Measurements from ENCODE around the gene BBS9. TPM values are rescaled to one million over a fixed set of nuclear protein-coding genes. Genes with fewer than 3 reads are reported as not detected.

BBS9 gene
- total and polyA plus RNA-seq, 9 of the 15 experiments (the other 6 are each of a cell fraction or from before 2014, with no cell fraction given) = 0.77 to 3.3 (median 2.4) TPM

DNA sequence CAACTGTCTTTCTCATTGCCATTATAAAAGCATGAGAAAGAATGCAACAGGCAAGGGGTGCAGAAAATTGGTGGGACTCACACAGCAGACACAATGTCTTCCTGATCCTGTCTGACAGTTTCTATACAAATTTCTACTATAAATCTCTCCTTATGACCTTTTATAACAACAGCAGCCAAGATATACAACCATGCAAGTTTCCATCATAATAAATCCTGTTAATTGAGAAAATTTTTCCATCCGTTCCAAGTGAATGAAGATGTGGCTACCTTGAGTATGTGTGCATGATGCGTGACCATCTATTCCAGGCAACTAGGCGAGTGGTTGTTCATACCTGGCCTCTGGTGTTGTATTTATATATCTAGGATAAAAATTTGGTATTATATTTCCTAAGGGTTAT, 216.7 kb downstream of the BBS9 start:
- intact Hi-C loops (cut with micrococcal nuclease) (no loop called here), in situ Hi-C loops (cut with MboI) (no loop called here)
- no peaks in the 10 kb centered on the region for H3K9me3 ChIP-seq (replicated peaks; ENCODE audit: control insufficient read depth, insufficient read depth, low read depth, low read length)
- DNase-seq (ENCODE audit: extremely low read depth in 1 of 4, low spot score in 3 of 4) = no peak
- no peaks in the 10 kb centered on the region for H3K27me3 ChIP-seq (ENCODE audit: control insufficient read depth in 2 of 2, insufficient read depth in 2 of 2, low read length in 2 of 2)
- H3K36me3 ChIP-seq (ENCODE audit: control insufficient read depth, insufficient read depth, low read length) = no peaks in the 10 kb centered on the region
- H3K9ac ChIP-seq (ENCODE audit: insufficient read depth in 1 of 2, low read depth in 2 of 2, low read length in 2 of 2) = no peak overlapping the region
- H3K4me1 ChIP-seq (replicated peaks in 1 of 2; ENCODE audit: control insufficient read depth in 2 of 2, insufficient read depth in 2 of 2, low read length in 2 of 2) = no peaks in the 10 kb centered on the region
- ChIA-PET CTCF (ENCODE audit: low intra/inter-chr PET ratio) (no interaction called here), POLR2A (no interaction called here)
- no peak overlapping the region for H3K4me3 ChIP-seq
- no TSS peak for BruUV-seq (replicated peaks)
- H3K27ac ChIP-seq (ENCODE audit: extremely low read depth, low read depth, low read length) = no peak overlapping the region
- FAIRE-seq = no peak
- H3K4me2 ChIP-seq (ENCODE audit: insufficient read depth, low read length) = no peak overlapping the region
- no peak overlapping the region for H2AFZ ChIP-seq (ENCODE audit: low read depth, low read length)
- no peaks in the 10 kb centered on the region for H3K9me1 ChIP-seq (ENCODE audit: control insufficient read depth, insufficient read depth, low read length)
- WGBS (ENCODE audit: insufficient coverage, low coverage, missing lambda C conversion rate) = 0% methylated on average over 3 of the region's 3 CpGs
- no peaks in the 10 kb centered on the region for H4K20me1 ChIP-seq (replicated peaks; ENCODE audit: control insufficient read depth, insufficient read depth, low read length)
- H3K79me2 ChIP-seq (ENCODE audit: control insufficient read depth, insufficient read depth, low read length) = no peaks in the 10 kb centered on the region
- ATAC-seq = no peak
- TF ChIP-seq ZKSCAN8 (CRISPR knock-in tag; IDR thresholded peaks at IDR 0.05) (no peak), NFE2L1 (tag; IDR thresholded peaks at IDR 0.05; ENCODE audit: borderline replicate concordance, low read depth) (no peak), CBX1 (IDR thresholded peaks at IDR 0.05; ENCODE audit: low read depth) (no peak), TAF15 (IDR thresholded peaks at IDR 0.05; ENCODE audit: low read depth, low read length) (no peak), THRAP3 (IDR thresholded peaks at IDR 0.05; ENCODE audit: borderline replicate concordance) (no peak), GATAD2A (IDR thresholded peaks at IDR 0.05) (no peak), RBM15 (IDR thresholded peaks at IDR 0.05; ENCODE audit: insufficient read depth, low read length) (no peak), ZNF24 (IDR thresholded peaks at IDR 0.05) (no peak), CEBPZ (IDR thresholded peaks at IDR 0.05; ENCODE audit: borderline replicate concordance, low read depth, low read length) (no peak), AFF1 (IDR thresholded peaks at IDR 0.05; ENCODE audit: low read depth in 1 of 2, partially characterized antibody in 2 of 2) (no peak)
- TF ChIP-seq, protein P1, sequence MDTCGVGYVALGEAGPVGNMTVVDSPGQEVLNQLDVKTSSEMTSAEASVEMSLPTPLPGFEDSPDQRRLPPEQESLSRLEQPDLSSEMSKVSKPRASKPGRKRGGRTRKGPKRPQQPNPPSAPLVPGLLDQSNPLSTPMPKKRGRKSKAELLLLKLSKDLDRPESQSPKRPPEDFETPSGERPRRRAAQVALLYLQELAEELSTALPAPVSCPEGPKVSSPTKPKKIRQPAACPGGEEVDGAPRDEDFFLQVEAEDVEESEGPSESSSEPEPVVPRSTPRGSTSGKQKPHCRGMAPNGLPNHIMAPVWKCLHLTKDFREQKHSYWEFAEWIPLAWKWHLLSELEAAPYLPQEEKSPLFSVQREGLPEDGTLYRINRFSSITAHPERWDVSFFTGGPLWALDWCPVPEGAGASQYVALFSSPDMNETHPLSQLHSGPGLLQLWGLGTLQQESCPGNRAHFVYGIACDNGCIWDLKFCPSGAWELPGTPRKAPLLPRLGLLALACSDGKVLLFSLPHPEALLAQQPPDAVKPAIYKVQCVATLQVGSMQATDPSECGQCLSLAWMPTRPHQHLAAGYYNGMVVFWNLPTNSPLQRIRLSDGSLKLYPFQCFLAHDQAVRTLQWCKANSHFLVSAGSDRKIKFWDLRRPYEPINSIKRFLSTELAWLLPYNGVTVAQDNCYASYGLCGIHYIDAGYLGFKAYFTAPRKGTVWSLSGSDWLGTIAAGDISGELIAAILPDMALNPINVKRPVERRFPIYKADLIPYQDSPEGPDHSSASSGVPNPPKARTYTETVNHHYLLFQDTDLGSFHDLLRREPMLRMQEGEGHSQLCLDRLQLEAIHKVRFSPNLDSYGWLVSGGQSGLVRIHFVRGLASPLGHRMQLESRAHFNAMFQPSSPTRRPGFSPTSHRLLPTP (IDR thresholded peaks at IDR 0.05; ENCODE audit: borderline replicate concordance, extremely low read depth, insufficient read length) = no peak

Data from K562 (cell line).